DND-41 (cell line): Measurements from ENCODE around the gene CCR7.

Experiments
- CTCF ChIP-seq: IDR thresholded peaks from 2 replicates; pipeline ENCODE4 v1.5.1; 2012; ENCODE audit warnings: borderline replicate concordance, low read length, moderate library complexity, mild to moderate bottlenecking; ENCODE audit not compliant: poor library complexity, severe bottlenecking; ENCODE audit errors: extremely low read depth
- EZH2 ChIP-seq: IDR thresholded peaks from 3 replicates; pipeline ENCODE4 v1.6.1; 2012; ENCODE audit warnings: borderline replicate concordance, low read depth, mild to moderate bottlenecking, moderate library complexity, low read length, inconsistent platforms; ENCODE audit not compliant: severe bottlenecking

- no peak for TF ChIP-seq CTCF
- TF ChIP-seq EZH2: no peak
Measured at GRCh38 chr17:40541060-40541872, 24.0 kb downstream of the CCR7 start.
